ENCODE results near the gene RBM47.

RBM47 gene

GRCh38 chr4:40626183-40626990 lies 3.3 kb downstream of the RBM47 start:
- H3K4me2 ChIP-seq (ENCODE audit: low read length), result peak overlapping the region; percentile 56
- H3K9me3 ChIP-seq (ENCODE audit: control insufficient read depth, low read length), result no peaks in the 10 kb centered on the region
- TF ChIP-seq CTCF (IDR thresholded peaks at IDR 0.05), result no peak
- no peak overlapping the region for H2AFZ ChIP-seq
- peaks cover 39% of the 10 kb centered on the region for H3K79me2 ChIP-seq
- H3K36me3 ChIP-seq (ENCODE audit: control insufficient read depth, insufficient read depth, low read length), result no peaks in the 10 kb centered on the region
- H3K27me3 ChIP-seq (ENCODE audit: control insufficient read depth, insufficient read depth, low read length), result no peaks in the 10 kb centered on the region
- H3K4me1 ChIP-seq, result peaks cover 11% of the 10 kb centered on the region
- peak overlapping the region; percentile 94 for H3K4me3 ChIP-seq (ENCODE audit: low read depth, low read length)
- no peak overlapping the region for H3K9ac ChIP-seq
- peak overlapping the region; percentile 100 for H3K27ac ChIP-seq

GRCh38 chr4:40623707-40624106 lies 6.0 kb downstream of the RBM47 start:
- H3K27me3 ChIP-seq (ENCODE audit: control insufficient read depth, insufficient read depth, low read length), result no peaks in the 10 kb centered on the region
- H3K4me3 ChIP-seq (ENCODE audit: low read depth, low read length), result no peak overlapping the region
- H3K4me2 ChIP-seq (ENCODE audit: low read length), result no peak overlapping the region
- H3K4me1 ChIP-seq, result peaks cover 9% of the 10 kb centered on the region
- no peak for TF ChIP-seq CTCF (IDR thresholded peaks at IDR 0.05)
- H3K36me3 ChIP-seq (ENCODE audit: control insufficient read depth, insufficient read depth, low read length), result no peaks in the 10 kb centered on the region
- no peak overlapping the region for H3K9ac ChIP-seq
- H3K79me2 ChIP-seq, result peaks cover 53% of the 10 kb centered on the region
- no peak overlapping the region for H2AFZ ChIP-seq
- no peaks in the 10 kb centered on the region for H3K9me3 ChIP-seq (ENCODE audit: control insufficient read depth, low read length)
- no peak overlapping the region for H3K27ac ChIP-seq

- peaks cover 9% of the 10 kb centered on the region for H3K4me1 ChIP-seq
- peaks cover 50% of the 10 kb centered on the region for H3K79me2 ChIP-seq
- no peaks in the 10 kb centered on the region for H3K36me3 ChIP-seq (ENCODE audit: control insufficient read depth, insufficient read depth, low read length)
- no peaks in the 10 kb centered on the region for H3K27me3 ChIP-seq (ENCODE audit: control insufficient read depth, insufficient read depth, low read length)
- H3K4me3 ChIP-seq (ENCODE audit: low read depth, low read length), result no peak overlapping the region
- no peak overlapping the region for H3K9ac ChIP-seq
- no peak overlapping the region for H3K27ac ChIP-seq
- TF ChIP-seq CTCF (IDR thresholded peaks at IDR 0.05), result no peak
- H2AFZ ChIP-seq, result no peak overlapping the region
- H3K4me2 ChIP-seq (ENCODE audit: low read length), result no peak overlapping the region
- no peaks in the 10 kb centered on the region for H3K9me3 ChIP-seq (ENCODE audit: control insufficient read depth, low read length)
Measured at GRCh38 chr4:40622913-40623312, 6.8 kb downstream of the RBM47 start.

- Histone ChIP-seq H3K4me1 (peaks cover 9% of the 10 kb centered on the region), H3K9ac (no peak overlapping the region), H2AFZ (no peak overlapping the region), H3K36me3 (ENCODE audit: control insufficient read depth, insufficient read depth, low read length) (no peaks in the 10 kb centered on the region), H3K27ac (peak overlapping the region; percentile 36), H3K79me2 (peaks cover 46% of the 10 kb centered on the region), H3K9me3 (ENCODE audit: control insufficient read depth, low read length) (no peaks in the 10 kb centered on the region), H3K4me2 (ENCODE audit: low read length) (no peak overlapping the region), H3K4me3 (ENCODE audit: low read depth, low read length) (no peak overlapping the region), H3K27me3 (ENCODE audit: control insufficient read depth, insufficient read depth, low read length) (no peaks in the 10 kb centered on the region)
- no peak for TF ChIP-seq CTCF (IDR thresholded peaks at IDR 0.05)
Measured at GRCh38 chr4:40621592-40622512, 7.8 kb downstream of the RBM47 start.

Data from parathyroid adenoma (tissue), 2 donors.